ENCODE results near the gene KIAA0753. TPM values are rescaled to one million over a fixed set of nuclear protein-coding genes. Genes with fewer than 3 reads are reported as not detected.

KIAA0753 gene
- polyA plus RNA-seq, 1 of the 3 experiments (the other 2 are of a cell fraction), result 7.2 TPM

- CTCF ChIA-PET, result no interaction called here
- Histone ChIP-seq H3K4me1 (ENCODE audit: control insufficient read depth in 1 of 2, insufficient read depth in 2 of 2, low read depth in 1 of 2, low read length in 1 of 2) (peaks cover 0 to 13% of the 10 kb centered on the region in 2 experiments; a peak in 2 of 4 replicates), H3K4me3 (ENCODE audit: low read depth in 2 of 2, low read length in 1 of 2) (no peak overlapping the region), H3K9me2 (no peaks in the 10 kb centered on the region), H3K9ac (no peak overlapping the region), H3K79me2 (ENCODE audit: insufficient read depth) (no peaks in the 10 kb centered on the region), H3K27me3 (ENCODE audit: insufficient read depth) (no peaks in the 10 kb centered on the region), H3K36me3 (replicated peaks in 1 of 2; ENCODE audit: control insufficient read depth in 1 of 2, insufficient read depth in 2 of 2, low read length in 1 of 2) (peaks cover 0 to 4% of the 10 kb centered on the region in 2 experiments), H3K27ac (ENCODE audit: low read depth in 2 of 2, low read length in 1 of 2) (no peak overlapping the region), H4K20me1 (ENCODE audit: insufficient read depth) (no peaks in the 10 kb centered on the region), H3K9me3 (no peaks in the 10 kb centered on the region), H2AFZ (ENCODE audit: low read depth) (no peak overlapping the region), H3K4me2 (no peak overlapping the region), H3F3A (replicated peaks; ENCODE audit: insufficient read depth) (no peaks in the 10 kb centered on the region)
- no peak for TF ChIP-seq RXRA (IDR thresholded peaks at IDR 0.05; ENCODE audit: borderline replicate concordance, low read depth)
- TF ChIP-seq NFIC (IDR thresholded peaks at IDR 0.05; ENCODE audit: borderline replicate concordance), result no peak
- no peak for TF ChIP-seq USF2 (IDR thresholded peaks at IDR 0.05; ENCODE audit: borderline replicate concordance, low read depth, low read length)
- TF ChIP-seq TEAD4 (IDR thresholded peaks at IDR 0.05; ENCODE audit: borderline replicate concordance, insufficient read depth), result no peak
- TF ChIP-seq USF1 (IDR thresholded peaks at IDR 0.05; ENCODE audit: borderline replicate concordance, low read depth), result no peak
- TF ChIP-seq NRF1 (IDR thresholded peaks at IDR 0.05; ENCODE audit: low read depth, low read length), result no peak
- TF ChIP-seq RFX5 (IDR thresholded peaks at IDR 0.05; ENCODE audit: low read length), result no peak
- TF ChIP-seq TCF12 (IDR thresholded peaks at IDR 0.05), result no peak
- WGBS (ENCODE audit: low lambda C conversion rate), result 70% methylated on average over 7 of the region's 7 CpGs
- POLR2A ChIA-PET, result no interaction called here
- no peak for DNase-seq
Measured at GRCh38 chr17:6571452-6571781, 69.1 kb downstream of the KIAA0753 start.

- H3K4me2 ChIP-seq, result no peak overlapping the region
- ChIA-PET CTCF (no interaction called here), POLR2A (no interaction called here)
Measured at GRCh38 chr17:6570731-6571451, 69.6 kb downstream of the KIAA0753 start.

More at GRCh38 chr17:6570731-6571451, 69.6 kb downstream of the KIAA0753 start:
- H3K4me3 ChIP-seq (ENCODE audit: low read depth in 2 of 2, low read length in 1 of 2), result no peak overlapping the region
- H2AFZ ChIP-seq (ENCODE audit: low read depth), result no peak overlapping the region
- H4K20me1 ChIP-seq (ENCODE audit: insufficient read depth), result no peaks in the 10 kb centered on the region
- no peaks in the 10 kb centered on the region for H3K79me2 ChIP-seq (ENCODE audit: insufficient read depth)
- no peaks in the 10 kb centered on the region for H3K9me3 ChIP-seq
- H3K4me1 ChIP-seq (ENCODE audit: control insufficient read depth in 1 of 2, insufficient read depth in 2 of 2, low read depth in 1 of 2, low read length in 1 of 2), result peaks cover 0 to 13% of the 10 kb centered on the region in 2 experiments; a peak in 2 of 4 replicates
- no peak for DNase-seq
- no peak overlapping the region for H3K9ac ChIP-seq
- H3K36me3 ChIP-seq (replicated peaks in 1 of 2; ENCODE audit: control insufficient read depth in 1 of 2, insufficient read depth in 2 of 2, low read length in 1 of 2), result peaks cover 0 to 4% of the 10 kb centered on the region in 2 experiments
- H3K27me3 ChIP-seq (ENCODE audit: insufficient read depth), result no peaks in the 10 kb centered on the region
- no peak overlapping the region for H3K27ac ChIP-seq (ENCODE audit: low read depth in 2 of 2, low read length in 1 of 2)
- H3K9me2 ChIP-seq, result no peaks in the 10 kb centered on the region
- no peak for TF ChIP-seq USF1 (IDR thresholded peaks at IDR 0.05; ENCODE audit: borderline replicate concordance, low read depth)
- no peak for TF ChIP-seq CHD2 (IDR thresholded peaks at IDR 0.05; ENCODE audit: low read length, partially characterized antibody)
- no peak for TF ChIP-seq PBX3 (IDR thresholded peaks at IDR 0.05)
- TF ChIP-seq MEF2A (IDR thresholded peaks at IDR 0.05; ENCODE audit: borderline replicate concordance, low read depth), result no peak
- 93% methylated on average over 11 of the region's 18 CpGs for WGBS (ENCODE audit: low lambda C conversion rate)
- H3F3A ChIP-seq (replicated peaks; ENCODE audit: insufficient read depth), result no peaks in the 10 kb centered on the region

All from SK-N-SH (cell line).